GM19395 (cell line): ENCODE measurements around the gene GADD45A.
A peak's percentile ranks its signal among the peaks of the same experiment; 100 is the strongest.
"Not testable (repeated sequence)": the region's sequence is repeated elsewhere in the genome, so short reads cannot be mapped to it uniquely, and the experiment has no call there.

Experiments
- ATAC-seq: cut with Tn5 transposase; IDR thresholded peaks from one replicate; pipeline ENCODE4 v1.9.1; 2021; ENCODE audit warnings: mild to moderate bottlenecking, moderate library complexity; ENCODE audit not compliant: unreplicated experiment

GADD45A gene

GRCh38 chr1:67685067-67685557, at the start of gene GADD45A:
Gene GADD45A, plus strand, starts transcription at chr1:67685201. Its CDS starts 294 bp downstream, at chr1:67685495.
- peak; percentile 87 for ATAC-seq

GRCh38 chr1:67636146-67636545, 48.9 kb upstream of the GADD45A start:
- ATAC-seq, result no peak

GRCh38 chr1:67639361-67639760, 45.6 kb upstream of the GADD45A start:
- no peak for ATAC-seq

GRCh38 chr1:67642629-67643028, 42.4 kb upstream of the GADD45A start:
- no peak for ATAC-seq

GRCh38 chr1:67644566-67644965, 40.4 kb upstream of the GADD45A start:
- no peak for ATAC-seq

GRCh38 chr1:67645495-67646144, 39.4 kb upstream of the GADD45A start:
- ATAC-seq, result no peak

GRCh38 chr1:67646145-67647035, 38.6 kb upstream of the GADD45A start:
- ATAC-seq, result no peak

GRCh38 chr1:67647036-67647798, 37.8 kb upstream of the GADD45A start:
- no peak for ATAC-seq

GRCh38 chr1:67647814-67648358, 37.1 kb upstream of the GADD45A start:
- no peak for ATAC-seq

GRCh38 chr1:67648582-67649326, 36.2 kb upstream of the GADD45A start:
- ATAC-seq, result no peak

GRCh38 chr1:67650061-67650460, 34.9 kb upstream of the GADD45A start:
- no peak for ATAC-seq

- ATAC-seq, result no peak
Observed at GRCh38 chr1:67651031-67651430, 34.0 kb upstream of the GADD45A start.

GRCh38 chr1:67652800-67653199, 32.2 kb upstream of the GADD45A start:
- ATAC-seq, result peak; percentile 45

GRCh38 chr1:67653304-67653703, 31.7 kb upstream of the GADD45A start:
- no peak for ATAC-seq

- no peak for ATAC-seq
Observed at GRCh38 chr1:67655581-67655980, 29.4 kb upstream of the GADD45A start.

- not testable (repeated sequence) for ATAC-seq
Observed at GRCh38 chr1:67657152-67657551, 27.8 kb upstream of the GADD45A start.

- ATAC-seq, result no peak
Observed at GRCh38 chr1:67659229-67659628, 25.8 kb upstream of the GADD45A start.

- ATAC-seq, result no peak
Observed at GRCh38 chr1:67662884-67663283, 22.1 kb upstream of the GADD45A start.

GRCh38 chr1:67664048-67664447, 21.0 kb upstream of the GADD45A start:
- no peak for ATAC-seq

GRCh38 chr1:67665307-67665706, 19.7 kb upstream of the GADD45A start:
- not testable (repeated sequence) for ATAC-seq
